ENCODE data around the gene TP53TG5.

GRCh38 chr20:45354423-45355208, 23.5 kb downstream of the TP53TG5 start:
- TF ChIP-seq POLR2A (IDR thresholded peaks at IDR 0.05) (no peak), CTCF (IDR thresholded peaks at IDR 0.05 in 4 of 5, conservative IDR thresholded peaks at IDR 0.05 in 1 of 5) (no peak)

Measured in gastrocnemius medialis (tissue), 4 donors.